Gastrocnemius medialis (tissue), 4 donors: ENCODE results near the gene BPIFB2.

Experiments used
- POLR2A ChIP-seq, 2 donors: fragments of 450-650 bp; IDR thresholded peaks; one replicate each; pipeline ENCODE4 v1.6.1; 2017; ENCODE audit warnings: antibody characterized with exemption in 2 of 2, mild to moderate bottlenecking in 2 of 2, moderate library complexity in 2 of 2
- TF ChIP-seq, protein P1 (sequence below), 5 experiments: fragments of 450-650 bp in 3 of 5; fragments of 200-600 bp in 2 of 5; sonication (generic) in 2 of 5; IDR thresholded peaks in 4 of 5; conservative IDR thresholded peaks in 1 of 5; 1 replicate in 4 of 5; 2 replicates in 1 of 5; pipeline ENCODE4 v1.5.1; 2016 to 2019; ENCODE audit warnings: antibody characterized with exemption in 5 of 5, mild to moderate bottlenecking in 3 of 5, moderate library complexity in 3 of 5

DNA sequence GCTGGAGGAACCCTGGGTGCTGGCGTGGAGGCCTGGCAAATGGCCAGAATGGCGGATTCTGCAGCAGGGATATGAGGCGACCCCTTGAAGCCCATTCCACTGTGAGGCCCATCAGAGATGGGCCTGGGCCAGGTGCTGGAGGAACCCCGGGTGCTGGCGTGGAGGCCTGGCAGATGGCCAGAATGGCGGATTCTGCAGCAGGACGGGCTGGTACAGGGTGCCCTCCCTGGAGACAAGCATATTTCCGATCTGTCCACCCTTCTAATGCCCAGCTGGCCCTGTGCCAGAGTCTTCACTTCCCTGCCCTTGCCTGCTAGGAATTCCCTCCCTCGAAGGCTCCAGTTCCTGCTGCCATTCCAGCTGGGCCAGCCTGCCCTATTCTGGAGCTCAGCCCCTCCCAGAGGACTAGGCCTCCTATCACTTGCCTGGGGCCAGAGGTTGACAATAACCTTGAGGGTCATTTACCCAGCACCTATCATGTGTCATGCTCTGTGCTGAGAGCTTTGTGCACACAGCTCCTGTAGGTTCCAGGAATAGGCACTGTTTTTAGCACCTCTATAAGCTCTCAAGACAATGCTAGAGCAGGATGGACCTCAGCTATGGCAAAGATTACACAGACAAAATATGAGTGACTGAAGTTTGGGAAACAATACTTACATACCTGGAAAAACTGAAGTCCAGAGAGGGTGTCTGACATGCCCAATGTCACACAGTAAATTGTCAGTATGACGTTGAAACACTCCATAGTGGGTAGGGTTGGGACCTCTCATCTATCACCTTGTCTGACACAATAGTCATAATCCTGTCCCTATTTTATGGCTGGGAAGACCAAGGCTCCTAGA is 24.7 kb upstream of the BPIFB2 start:
- TF ChIP-seq, protein P1, sequence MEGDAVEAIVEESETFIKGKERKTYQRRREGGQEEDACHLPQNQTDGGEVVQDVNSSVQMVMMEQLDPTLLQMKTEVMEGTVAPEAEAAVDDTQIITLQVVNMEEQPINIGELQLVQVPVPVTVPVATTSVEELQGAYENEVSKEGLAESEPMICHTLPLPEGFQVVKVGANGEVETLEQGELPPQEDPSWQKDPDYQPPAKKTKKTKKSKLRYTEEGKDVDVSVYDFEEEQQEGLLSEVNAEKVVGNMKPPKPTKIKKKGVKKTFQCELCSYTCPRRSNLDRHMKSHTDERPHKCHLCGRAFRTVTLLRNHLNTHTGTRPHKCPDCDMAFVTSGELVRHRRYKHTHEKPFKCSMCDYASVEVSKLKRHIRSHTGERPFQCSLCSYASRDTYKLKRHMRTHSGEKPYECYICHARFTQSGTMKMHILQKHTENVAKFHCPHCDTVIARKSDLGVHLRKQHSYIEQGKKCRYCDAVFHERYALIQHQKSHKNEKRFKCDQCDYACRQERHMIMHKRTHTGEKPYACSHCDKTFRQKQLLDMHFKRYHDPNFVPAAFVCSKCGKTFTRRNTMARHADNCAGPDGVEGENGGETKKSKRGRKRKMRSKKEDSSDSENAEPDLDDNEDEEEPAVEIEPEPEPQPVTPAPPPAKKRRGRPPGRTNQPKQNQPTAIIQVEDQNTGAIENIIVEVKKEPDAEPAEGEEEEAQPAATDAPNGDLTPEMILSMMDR (IDR thresholded peaks at IDR 0.05 in 4 of 5, conservative IDR thresholded peaks at IDR 0.05 in 1 of 5): no peak
- TF ChIP-seq POLR2A (IDR thresholded peaks at IDR 0.05): no peak
